Measurements from ENCODE around the gene FZD2. TPM values are rescaled to one million over a fixed set of nuclear protein-coding genes. Genes with fewer than 3 reads are reported as not detected.
"Not testable (repeated sequence)": the region's sequence is repeated elsewhere in the genome, so short reads cannot be mapped to it uniquely, and the experiment has no call there.

FZD2 gene
- polyA plus RNA-seq, 1 donor = 14.5 TPM

DNA sequence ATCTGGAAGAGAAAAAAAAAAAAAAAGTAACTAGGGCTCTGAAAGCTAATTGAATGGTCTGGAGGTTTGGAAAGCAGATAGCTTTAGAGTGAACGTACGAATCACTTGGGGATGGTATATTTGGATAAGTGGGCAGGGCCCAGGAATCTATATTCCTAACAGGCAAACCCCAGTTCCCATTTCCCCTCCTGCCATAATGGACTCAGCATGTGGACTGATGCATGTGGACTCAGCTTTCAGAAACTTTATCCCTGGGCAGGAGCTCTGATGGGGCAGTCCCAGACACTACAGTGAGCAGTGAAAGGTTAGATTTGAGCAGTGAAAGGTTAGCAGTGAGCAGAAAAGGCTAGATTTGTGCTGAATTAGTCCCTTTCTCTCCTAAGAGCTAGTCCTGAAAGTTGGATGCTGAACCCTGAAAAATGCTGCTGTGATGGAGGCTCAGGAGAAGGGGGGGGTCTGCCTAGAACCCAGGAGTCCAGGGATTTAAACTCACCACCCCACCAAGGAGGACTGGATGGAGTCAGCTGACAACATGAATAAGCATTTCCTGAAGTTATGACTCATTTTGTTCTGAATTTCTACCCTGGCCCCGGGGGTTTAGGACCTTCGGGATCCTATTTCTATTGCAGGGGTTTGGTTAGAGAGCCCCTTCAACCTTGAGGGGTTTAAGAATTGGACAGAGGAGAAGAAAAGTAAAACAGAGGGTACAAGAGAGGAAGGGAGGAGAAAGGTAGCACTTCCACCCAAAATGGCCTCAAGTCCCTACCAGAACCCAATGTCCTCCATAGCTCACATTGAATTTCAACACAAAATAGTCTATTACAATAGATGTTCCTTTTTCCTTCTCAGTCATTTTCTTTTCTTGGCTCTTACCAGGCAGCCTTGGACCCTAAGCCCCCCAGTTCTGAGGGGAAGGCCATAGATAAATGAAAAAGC lies 10.3 kb upstream of the FZD2 start:
- DNase-seq (ENCODE audit: low read depth) = no peak

DNA sequence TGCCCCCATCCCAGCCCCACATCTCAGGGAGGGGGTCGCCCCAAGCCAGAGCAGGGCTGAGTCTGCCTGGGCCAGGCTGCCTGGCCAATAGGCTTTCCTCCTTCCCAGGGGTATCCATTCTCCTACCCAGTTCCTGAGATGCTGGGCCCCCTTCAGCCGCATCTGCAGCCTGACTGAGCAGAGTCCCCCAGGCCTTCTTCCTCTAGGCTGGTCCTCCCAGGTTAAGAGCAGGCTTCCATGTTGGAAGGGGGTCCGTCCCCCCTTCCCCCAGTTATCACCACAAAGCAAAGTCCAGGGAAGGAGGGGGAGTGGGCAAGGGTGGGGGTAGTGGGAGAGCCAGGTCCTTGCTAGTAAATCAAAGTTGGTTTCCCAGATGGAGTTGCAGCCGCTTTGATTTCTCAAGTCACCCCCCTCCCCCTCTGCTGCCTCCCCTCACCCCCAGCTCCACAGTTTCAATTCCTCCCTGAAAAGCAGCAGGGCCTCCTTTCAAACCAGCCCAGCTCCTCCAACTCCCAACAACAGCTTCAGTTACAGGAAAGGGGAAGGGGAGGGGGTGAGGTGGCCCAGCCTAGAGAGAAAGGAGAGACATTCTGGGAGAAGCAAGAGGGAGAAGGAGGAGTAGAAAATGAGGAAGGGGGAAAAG lies 9.5 kb upstream of the FZD2 start:
- no peak for DNase-seq (ENCODE audit: low read depth)

DNA sequence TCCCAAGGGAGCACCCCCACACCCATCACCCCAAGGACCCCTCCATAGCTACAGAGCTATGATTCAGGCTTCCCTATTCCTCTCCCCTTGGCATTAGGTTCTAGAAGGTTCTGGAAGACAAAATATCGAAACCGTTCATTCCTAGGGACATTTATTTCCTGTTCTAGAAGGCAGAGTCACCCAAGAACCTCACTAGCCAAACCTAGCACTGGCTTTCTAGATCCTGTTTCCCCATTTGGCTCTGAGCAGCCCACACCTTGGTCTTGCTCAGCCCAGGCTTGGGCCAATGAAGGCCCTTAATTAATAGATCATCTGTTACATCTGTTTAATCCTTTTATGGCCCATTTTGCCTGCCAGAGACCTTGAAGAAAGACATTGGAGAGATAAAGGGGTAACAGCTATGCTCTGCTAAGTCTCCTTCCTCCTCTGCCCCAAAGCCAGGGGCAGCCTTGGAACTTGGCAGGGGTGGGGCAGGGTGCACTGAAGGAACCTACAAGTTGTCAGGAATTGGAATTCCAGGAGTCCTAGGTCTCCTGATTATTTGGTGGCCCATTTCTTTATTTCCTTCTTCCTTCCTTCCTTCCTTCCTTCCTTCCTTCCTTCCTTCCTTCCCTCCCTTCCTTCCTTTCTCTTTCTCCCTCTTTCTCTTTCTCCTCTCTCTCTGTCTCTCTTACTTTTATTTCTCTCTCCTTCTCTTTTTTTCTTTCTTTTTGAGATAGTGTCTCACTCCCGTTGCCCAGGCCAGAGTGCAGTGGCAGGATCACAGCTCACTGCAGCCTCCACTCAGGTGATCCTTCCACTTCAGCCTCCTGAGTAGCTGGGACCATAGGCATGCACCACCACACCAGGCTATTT lies 8.7 kb upstream of the FZD2 start:
- DNase-seq (ENCODE audit: low read depth) = no peak

DNA sequence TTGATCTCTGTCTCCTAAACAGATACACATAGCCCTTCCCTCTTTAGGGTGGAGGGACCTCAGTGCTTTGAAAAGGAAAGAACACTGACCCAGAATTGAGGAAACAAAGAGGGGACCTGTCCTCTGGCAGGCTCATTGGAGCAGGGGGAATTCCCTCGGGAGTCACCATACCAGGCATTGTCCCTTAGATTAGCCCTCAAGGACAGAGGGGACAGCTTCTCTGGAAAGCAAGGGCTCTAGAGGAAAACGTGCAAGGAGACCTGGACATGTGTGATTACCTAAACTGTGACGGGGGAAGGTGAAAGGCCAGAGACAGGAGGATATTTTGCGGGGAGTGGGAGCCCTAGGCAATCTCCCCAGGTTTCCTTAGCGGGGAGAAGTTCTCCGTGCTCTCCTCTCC lies 7.6 kb upstream of the FZD2 start:
- DNase-seq (ENCODE audit: low read depth) = no peak

DNA sequence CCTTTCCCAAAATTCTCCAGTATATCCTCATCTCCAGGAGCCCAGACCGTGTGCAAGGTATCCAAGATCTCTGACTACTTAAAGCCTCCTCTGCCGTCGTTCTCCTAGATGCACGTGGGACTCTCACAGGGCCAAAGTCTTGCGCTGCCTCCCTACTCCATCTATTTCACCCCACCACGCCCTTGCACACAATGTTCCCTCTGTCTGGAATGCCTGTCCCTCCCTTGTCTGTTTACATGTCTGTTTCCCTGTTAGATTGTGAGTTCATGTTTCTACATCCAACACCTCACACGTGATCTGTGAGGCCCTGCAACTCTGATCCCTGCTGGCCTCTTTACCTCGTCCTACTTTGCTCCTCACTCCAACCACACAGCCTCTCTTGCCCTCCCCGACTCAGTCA lies 4.9 kb upstream of the FZD2 start:
- no peak for DNase-seq (ENCODE audit: low read depth)

DNA sequence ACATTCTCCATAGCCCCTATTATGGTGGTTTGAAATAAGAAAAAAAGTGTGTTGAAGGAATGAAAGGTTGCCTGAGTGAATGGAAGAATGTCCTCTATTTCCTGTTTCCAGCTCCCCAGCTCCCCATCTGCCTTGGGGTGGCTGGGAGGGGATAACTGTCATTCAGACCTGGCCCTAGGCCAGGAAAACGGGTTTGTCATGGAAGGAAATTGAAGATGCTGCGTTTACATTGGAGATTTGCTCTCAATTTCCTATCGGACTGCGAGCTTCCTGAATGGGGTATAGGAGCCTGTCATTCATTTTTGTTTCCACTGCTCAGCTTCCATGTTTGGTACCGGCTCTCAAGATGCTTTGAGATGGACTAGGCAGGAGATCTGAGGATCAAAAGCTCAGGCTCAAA lies 2.2 kb upstream of the FZD2 start:
- DNase-seq (ENCODE audit: low read depth) = no peak

DNA sequence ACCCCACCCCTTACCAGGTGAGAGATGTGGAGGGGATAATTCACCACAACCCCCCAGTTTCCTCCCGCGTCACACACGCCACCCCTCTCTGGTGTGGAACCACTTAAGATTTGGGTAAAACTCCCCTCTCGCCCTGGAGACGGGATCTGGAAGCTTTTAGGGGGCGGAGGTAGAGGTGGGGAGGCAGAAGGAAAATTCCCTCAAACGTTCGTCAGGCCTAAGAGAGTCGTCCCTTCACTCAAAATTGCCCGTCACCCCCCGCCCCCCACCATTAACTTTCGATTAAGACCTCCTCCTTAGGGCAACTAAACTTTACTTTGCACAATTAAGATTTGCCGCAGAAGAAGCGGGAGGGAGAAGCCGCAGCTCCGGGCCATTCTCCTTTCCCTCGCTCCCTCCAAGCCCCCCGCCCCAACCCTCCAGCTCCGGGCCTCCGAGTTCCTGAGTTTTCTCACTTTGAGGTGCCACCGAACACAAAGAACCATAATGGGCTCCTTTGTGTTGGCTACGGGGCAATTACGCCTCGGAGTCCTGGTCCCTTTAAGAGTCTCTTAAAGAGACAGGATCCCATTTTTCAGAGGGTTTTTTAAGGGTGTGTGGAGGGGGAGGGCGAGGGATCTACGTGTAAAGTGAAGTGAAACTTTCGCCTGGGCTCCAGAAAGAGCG lies 985 bp upstream of the FZD2 start:
- no peak for DNase-seq (ENCODE audit: low read depth)

DNA sequence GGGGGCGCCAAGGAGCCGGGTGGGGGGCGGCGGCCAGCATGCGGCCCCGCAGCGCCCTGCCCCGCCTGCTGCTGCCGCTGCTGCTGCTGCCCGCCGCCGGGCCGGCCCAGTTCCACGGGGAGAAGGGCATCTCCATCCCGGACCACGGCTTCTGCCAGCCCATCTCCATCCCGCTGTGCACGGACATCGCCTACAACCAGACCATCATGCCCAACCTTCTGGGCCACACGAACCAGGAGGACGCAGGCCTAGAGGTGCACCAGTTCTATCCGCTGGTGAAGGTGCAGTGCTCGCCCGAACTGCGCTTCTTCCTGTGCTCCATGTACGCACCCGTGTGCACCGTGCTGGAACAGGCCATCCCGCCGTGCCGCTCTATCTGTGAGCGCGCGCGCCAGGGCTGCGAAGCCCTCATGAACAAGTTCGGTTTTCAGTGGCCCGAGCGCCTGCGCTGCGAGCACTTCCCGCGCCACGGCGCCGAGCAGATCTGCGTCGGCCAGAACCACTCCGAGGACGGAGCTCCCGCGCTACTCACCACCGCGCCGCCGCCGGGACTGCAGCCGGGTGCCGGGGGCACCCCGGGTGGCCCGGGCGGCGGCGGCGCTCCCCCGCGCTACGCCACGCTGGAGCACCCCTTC lies 484 bp downstream of the FZD2 start:
- no peak for DNase-seq (ENCODE audit: low read depth)

DNA sequence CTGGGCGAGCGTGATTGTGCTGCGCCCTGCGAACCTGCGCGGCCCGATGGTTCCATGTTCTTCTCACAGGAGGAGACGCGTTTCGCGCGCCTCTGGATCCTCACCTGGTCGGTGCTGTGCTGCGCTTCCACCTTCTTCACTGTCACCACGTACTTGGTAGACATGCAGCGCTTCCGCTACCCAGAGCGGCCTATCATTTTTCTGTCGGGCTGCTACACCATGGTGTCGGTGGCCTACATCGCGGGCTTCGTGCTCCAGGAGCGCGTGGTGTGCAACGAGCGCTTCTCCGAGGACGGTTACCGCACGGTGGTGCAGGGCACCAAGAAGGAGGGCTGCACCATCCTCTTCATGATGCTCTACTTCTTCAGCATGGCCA lies 1.0 kb downstream of the FZD2 start:
- no peak for DNase-seq (ENCODE audit: low read depth)

DNA sequence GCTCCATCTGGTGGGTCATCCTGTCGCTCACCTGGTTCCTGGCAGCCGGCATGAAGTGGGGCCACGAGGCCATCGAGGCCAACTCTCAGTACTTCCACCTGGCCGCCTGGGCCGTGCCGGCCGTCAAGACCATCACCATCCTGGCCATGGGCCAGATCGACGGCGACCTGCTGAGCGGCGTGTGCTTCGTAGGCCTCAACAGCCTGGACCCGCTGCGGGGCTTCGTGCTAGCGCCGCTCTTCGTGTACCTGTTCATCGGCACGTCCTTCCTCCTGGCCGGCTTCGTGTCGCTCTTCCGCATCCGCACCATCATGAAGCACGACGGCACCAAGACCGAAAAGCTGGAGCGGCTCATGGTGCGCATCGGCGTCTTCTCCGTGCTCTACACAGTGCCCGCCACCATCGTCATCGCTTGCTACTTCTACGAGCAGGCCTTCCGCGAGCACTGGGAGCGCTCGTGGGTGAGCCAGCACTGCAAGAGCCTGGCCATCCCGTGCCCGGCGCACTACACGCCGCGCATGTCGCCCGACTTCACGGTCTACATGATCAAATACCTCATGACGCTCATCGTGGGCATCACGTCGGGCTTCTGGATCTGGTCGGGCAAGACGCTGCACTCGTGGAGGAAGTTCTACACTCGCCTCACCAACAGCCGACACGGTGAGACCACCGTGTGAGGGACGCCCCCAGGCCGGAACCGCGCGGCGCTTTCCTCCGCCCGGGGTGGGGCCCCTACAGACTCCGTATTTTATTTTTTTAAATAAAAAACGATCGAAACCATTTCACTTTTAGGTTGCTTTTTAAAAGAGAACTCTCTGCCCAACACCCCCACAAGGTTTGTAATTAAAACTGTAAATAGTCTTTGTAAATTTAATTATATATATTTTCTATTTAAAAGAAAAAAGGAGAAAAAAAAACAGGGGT lies 1.7 kb downstream of the FZD2 start:
- no peak for DNase-seq (ENCODE audit: low read depth)

DNA sequence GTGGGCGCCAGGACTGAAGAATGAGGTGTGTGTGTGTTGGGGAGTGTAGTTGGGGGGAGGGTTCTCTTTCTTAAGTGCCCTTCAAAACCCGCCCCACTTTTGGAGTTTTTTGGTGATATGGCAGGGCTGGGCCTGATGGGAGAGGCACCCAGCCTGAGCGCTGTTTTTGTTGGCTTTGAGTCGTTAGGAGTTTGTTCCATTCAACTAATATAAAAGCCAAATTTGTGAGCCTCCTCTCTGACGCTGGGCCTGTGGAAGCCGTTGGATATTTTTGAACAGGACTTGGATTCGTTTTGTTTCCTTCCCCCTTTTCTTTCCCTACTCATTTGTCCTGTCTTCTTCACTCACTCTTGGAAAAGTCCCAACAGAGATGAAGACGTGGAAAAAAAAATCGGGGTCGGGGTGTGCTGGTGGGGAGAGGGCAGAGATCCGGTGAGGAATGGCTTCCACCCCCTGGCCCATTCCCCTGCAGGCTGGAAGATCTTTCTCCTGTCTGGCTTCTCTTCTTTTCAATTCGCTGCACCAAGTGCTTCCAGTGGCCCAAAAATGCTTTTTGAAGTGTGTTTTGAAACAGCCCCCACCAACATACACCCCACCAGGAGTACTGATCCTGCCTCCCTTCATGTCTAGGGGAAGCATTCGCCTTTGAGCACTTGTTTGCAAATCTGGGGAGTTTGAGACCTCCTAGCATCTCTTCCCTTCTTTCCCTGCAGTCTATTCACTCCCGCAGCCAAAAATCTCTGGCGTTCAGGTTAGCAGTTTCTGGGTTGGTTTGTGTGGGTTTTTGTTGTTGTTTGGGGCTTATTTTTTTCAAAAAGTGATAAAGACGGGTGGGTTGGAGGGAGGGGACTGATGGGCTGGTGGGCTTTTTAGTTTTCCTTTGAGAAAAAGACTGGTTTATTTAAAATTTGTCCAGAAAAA lies 2.6 kb downstream of the FZD2 start:
- no peak for DNase-seq (ENCODE audit: low read depth)

DNA sequence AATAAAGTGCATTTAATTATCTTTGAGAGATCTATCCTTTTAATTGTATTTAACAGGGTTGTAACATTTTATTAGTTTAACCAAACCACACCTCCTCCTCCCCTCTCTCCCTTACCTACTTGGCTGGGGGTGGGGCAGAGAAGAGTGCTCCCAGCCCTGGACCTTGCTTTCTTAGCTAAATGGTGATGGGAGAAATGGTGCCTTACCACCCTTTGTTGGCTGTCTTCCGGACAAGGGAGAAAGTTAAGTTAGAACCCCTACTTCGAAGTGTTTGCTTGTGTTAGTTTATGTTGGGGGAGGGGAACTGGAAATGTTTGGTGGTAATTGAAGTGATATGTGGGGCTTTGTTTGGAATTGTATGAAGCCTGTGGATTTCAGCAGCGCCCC lies 3.9 kb downstream of the FZD2 start:
- no peak for DNase-seq (ENCODE audit: low read depth)

DNA sequence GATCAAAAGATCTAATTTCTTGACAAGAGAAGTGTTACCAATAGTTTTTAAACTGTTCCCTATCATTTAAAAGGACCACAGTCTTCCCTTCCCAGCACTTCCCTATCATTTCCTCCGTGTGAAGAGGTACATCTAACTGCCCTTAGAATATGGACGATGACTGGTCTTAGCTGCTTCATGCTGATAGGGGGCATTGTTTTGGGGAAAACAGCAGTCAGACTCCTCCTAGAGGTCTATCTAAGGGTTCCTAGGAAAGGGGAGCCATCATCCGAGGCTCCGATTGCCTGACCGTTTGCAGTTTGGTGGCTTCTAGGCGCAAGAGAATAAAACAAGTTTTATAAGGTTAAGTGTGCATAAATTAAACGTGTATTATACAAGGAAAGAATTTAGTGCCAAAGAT lies 7.1 kb downstream of the FZD2 start:
- no peak for DNase-seq (ENCODE audit: low read depth)

DNA sequence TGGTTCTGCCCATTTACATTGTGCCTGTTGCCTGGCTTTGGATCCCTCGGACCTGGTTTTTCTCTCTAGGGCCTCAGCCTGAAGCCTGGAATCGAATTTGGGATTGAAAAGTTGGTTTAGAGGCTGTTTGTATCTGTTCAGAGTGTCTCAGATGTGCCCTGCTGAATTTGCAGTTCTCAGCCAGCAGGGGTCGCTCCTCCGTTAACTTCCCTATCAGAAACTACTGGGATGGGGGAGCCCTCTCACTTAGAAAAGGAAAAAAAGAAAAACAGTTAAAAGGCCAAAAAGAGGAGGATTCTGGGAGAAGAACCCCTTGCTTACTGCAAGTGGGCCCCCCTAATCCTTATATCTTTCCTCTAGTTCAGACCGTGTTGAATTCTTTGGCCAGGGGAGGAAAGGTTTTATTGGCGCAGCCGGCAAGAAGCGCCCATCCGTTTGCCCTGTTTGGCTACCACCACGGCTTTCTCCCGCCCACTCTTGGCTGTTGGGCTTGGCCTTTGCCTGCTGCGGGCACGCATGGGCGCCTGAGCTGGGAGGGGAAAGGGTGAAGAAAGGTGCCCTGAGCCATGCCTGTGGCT lies 8.7 kb downstream of the FZD2 start:
- DNase-seq (ENCODE audit: low read depth) = no peak

DNA sequence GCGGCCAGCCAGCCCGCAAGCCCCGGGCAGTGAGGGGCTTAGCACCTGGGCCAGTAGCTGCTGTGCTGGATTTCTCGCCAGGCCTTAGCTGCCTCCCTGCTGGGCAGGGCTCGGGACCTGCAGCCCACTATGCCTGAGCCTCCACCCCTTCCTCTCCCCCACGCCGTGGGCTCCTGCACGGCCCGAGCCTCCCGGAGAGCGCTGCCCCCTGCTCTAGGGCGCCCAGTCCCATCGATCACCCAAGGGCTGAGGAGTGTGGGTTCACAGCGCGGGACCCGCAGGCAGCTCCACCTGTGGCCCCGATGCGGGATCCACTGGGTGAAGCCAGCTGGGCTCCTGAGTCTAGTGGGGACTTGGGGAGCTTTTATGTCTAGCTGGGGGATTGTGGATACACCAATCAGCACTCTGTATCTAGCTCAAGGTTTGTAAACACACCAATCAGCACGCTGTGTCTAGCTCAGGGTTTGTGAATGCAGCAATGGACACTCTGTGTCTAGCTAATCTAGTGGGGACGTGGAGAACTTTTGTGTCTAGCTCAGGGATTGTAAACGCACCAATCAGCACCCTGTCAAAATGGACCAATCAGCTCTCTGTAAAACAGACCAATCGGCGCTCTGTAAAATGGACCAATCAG lies 11.1 kb downstream of the FZD2 start:
- DNase-seq (ENCODE audit: low read depth) = not testable (repeated sequence)

DNA sequence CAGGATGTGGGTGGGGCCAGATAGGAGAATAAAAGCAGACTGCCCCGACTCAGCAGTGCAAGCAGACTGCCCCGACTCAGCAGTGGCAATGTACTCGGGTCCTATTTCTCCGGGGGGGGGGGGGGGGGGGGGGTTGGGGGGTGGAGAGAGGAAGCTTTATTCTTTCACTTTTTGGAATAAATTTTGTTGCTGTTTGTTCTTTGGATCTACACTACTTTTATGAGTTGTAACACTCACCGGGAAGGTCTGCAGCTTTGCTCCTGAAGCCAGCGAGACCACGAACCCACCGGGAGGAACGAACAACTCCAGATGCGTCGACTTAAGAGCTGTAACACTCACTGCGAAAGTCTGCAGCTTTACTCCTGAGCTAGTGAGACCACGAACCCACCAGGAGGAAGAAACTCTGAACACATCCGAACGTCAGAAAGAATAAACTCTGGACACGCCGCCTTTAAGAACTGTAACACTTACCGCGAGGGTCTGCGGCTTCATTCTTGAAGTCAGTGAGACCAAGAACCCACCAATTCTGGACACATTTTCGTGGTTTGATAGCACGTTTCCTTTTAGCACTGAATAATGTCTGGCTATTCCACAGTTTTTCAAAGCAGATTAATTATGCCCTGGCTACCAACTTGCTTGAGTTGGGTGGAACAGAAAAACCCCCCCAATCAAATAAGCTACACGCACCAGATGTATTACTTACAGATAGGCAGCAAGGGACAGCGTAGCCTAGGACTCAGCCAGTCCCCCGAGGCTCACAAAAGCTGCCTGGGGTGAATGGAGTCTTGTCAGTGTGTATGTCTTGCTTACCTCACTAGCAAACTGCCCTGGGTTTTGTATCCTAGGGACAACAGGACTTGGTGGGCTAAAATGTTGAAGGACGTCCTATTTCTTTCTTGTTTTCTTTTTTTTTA lies 11.9 kb downstream of the FZD2 start:
- no peak for DNase-seq (ENCODE audit: low read depth)

DNA sequence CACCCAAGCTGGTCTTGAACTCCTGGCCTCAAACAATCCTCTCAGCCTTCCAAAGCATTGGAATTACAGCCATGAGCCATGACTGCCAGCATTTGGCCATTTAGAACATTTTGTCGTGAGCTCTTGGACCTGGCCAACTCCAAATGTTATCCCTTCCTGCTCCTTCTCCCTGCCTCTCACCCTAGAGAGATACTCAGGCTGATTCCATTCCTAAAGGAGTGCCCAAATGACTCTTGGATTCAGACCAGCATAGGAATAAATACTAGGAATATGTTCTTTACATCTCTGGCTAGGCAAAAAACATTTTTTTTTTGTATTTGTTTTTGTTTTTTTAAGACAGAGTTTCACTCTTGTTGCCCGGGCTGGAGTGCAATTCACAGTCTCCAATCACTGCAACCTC lies 15.5 kb downstream of the FZD2 start:
- DNase-seq (ENCODE audit: low read depth) = no peak
